Spleen (tissue), 11 donors: ENCODE measurements around the gene SHISA4. TPM values are rescaled to one million over a fixed set of nuclear protein-coding genes. Genes with fewer than 3 reads are reported as not detected.

Source experiments
- DNase-seq: peaks from one replicate; pipeline ENCODE4 v3.0.0-alpha.2; 2020
- H3K27ac ChIP-seq, 8 donors: fragments of 200-600 bp; sonication (generic) in 7 of 8; 1 replicate in 4 of 8; 2 replicates in 4 of 8; pipeline versions ENCODE4 v1.5.0 to v1.8.0; 2016 to 2021; ENCODE audit warnings: inconsistent platforms in 4 of 8, mild to moderate bottlenecking in 4 of 8, moderate library complexity in 1 of 8
- H3K27me3 ChIP-seq, 7 donors: fragments of 200-600 bp; sonication (generic) in 6 of 7; replicated peaks in 1 of 7; 1 replicate in 4 of 7; 2 replicates in 3 of 7; pipeline versions ENCODE4 v1.5.0 to v1.8.0; 2016 to 2021; ENCODE audit warnings: inconsistent platforms in 3 of 7, mild to moderate bottlenecking in 1 of 7
- H3K36me3 ChIP-seq, 6 donors: fragments of 200-600 bp; sonication (generic) in 5 of 6; 1 replicate in 4 of 6; 2 replicates in 2 of 6; pipeline versions ENCODE4 v1.5.0 to v1.8.0; 2016 to 2021; ENCODE audit warnings: inconsistent platforms in 2 of 6
- H3K4me1 ChIP-seq, 6 donors: fragments of 200-600 bp; sonication (generic) in 5 of 6; 1 replicate in 3 of 6; 2 replicates in 3 of 6; pipeline versions ENCODE4 v1.5.0 to v1.8.0; 2016 to 2021; ENCODE audit warnings: inconsistent platforms in 3 of 6
- H3K4me3 ChIP-seq, 8 donors: fragments of 200-600 bp; sonication (generic) in 7 of 8; 1 replicate in 4 of 8; 2 replicates in 4 of 8; pipeline versions ENCODE4 v1.5.0 to v1.8.0; 2016 to 2021; ENCODE audit warnings: inconsistent platforms in 4 of 8, mild to moderate bottlenecking in 4 of 8, moderate library complexity in 2 of 8
- H3K9me3 ChIP-seq, 8 donors: fragments of 200-600 bp; sonication (generic) in 7 of 8; 1 replicate in 4 of 8; 2 replicates in 4 of 8; pipeline versions ENCODE4 v1.5.0 to v1.8.0; 2016 to 2021; ENCODE audit warnings: inconsistent platforms in 4 of 8
- POLR2A ChIP-seq, 3 donors: fragments of 450-650 bp; IDR thresholded peaks; one replicate each; pipeline ENCODE4 v1.5.1; 2017; ENCODE audit warnings: antibody characterized with exemption in 3 of 3, mild to moderate bottlenecking in 1 of 3
- POLR2AphosphoS5 ChIP-seq, 3 donors: sonication (generic); formaldehyde crosslinking; IDR thresholded peaks; one replicate each; pipeline ENCODE4 v1.5.1; 2017; ENCODE audit warnings: antibody characterized with exemption in 3 of 3
- WGBS, 5 donors: extraction: QIAGEN DNeasy Blood & Tissue Kit in 3 of 5; methylation state at CpG; one replicate each; pipeline versions ENCODE4 v1.1.5 to v1.1.7; 2013 to 2018; 5-methylcytosine and 5-hydroxymethylcytosine counted together
- intact Hi-C: fragments of 100-400 bp; cut with DNase I; formaldehyde crosslinking; loops from one replicate; pipeline ENCODE4 v1.15.0; 2023; ENCODE audit warnings: low total_unique reads
- polyA plus RNA-seq, 3 donors: library from polyadenylated mRNA; stranded (reverse); fragments of 200-250 nt; gene quantifications; one replicate each; pipeline ENCODE4 v1.2.1, GENCODE V29; 2013
- total RNA-seq, 7 donors: library from RNA; depleted of rRNA in 3 of 7; stranded (reverse); fragments of >200 nt in 3 of 7; fragmentation: NEBNext Ultra II Directional in 4 of 7; extraction: Animal tissue kit (Norgen Biotek cat#: 25700) in 4 of 7; gene quantifications; one replicate each; pipeline versions ENCODE4 v1.1.0 to v1.2.1, GENCODE V29; 2016 to 2021
- TF ChIP-seq, protein P1 (sequence below), 11 experiments: fragments of 200-600 bp in 7 of 11; fragments of 450-650 bp in 4 of 11; sonication (generic) in 4 of 11; IDR thresholded peaks in 8 of 11; conservative IDR thresholded peaks in 3 of 11; 1 replicate in 7 of 11; 2 replicates in 4 of 11; pipeline versions ENCODE4 v1.4.0 to v1.8.0; 2016 to 2021; ENCODE audit warnings: antibody characterized with exemption in 11 of 11, inconsistent platforms in 4 of 11, mild to moderate bottlenecking in 1 of 11
- donor health status: healthy with polysubstance abuse.
- donor health status: DM: no; HTN: no; CAD: no; lungs with moderate emphysema.
- donor health status: DM: no; HTN: no; CAD: no.
- donor health status: Bipolar disorder and iron deficiency.
- donor health status: healthy.
- donor health status: DM: no; HTN: no; CAD: no.
- donor health status: DM: yes; HTN: yes; CAD: no.

The SHISA4 gene
- total and polyA plus RNA-seq, 10 donors = 3.2 to 13.3 (median 6.2) TPM

DNA sequence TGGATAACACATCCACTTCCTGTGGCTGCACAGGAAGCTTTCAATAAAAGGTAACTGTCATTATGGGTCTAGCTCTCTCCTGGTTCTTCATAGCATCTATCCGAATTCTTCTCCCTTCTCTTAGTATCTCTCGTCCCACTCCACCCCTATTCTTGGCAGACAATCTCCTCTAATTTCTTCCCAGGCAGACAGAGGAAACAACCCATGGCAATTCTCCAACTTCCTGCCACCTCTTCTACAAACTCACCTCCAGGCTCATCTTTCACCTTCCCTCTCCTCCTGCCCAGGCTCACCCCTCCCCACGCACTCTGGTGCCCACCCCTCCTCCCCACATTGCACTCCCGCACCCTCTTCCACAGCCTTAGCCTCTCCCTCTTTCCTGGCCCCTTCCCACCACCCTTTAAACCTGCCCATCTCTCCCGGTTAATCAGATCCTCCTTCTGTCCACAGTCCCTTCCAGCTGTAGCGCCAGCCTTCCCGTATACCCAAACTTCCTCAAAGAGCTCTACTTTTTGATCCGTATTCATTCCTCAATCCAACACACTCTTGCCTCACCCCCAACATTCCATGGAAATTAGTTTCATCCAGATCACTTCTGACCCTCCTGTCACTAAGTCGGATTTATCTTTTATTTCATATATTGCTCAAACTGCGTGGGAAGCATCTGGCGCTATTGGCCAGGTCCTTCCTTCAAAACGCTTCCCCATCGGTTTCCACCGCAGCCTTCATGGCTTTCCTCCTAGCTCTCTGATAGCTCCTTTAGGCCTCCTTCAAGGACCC is 25.9 kb downstream of the SHISA4 start:
- Histone ChIP-seq H3K27me3 (peaks cover 0 to 4% (median 0%) of the 10 kb centered on the region in 7 donors), H3K4me1 (peaks cover 0 to 12% (median 1%) of the 10 kb centered on the region in 6 donors), H3K9me3 (no peaks in the 10 kb centered on the region), H3K4me3 (no peak overlapping the region), H3K27ac (no peak overlapping the region), H3K36me3 (no peaks in the 10 kb centered on the region)
- TF ChIP-seq, protein P1, sequence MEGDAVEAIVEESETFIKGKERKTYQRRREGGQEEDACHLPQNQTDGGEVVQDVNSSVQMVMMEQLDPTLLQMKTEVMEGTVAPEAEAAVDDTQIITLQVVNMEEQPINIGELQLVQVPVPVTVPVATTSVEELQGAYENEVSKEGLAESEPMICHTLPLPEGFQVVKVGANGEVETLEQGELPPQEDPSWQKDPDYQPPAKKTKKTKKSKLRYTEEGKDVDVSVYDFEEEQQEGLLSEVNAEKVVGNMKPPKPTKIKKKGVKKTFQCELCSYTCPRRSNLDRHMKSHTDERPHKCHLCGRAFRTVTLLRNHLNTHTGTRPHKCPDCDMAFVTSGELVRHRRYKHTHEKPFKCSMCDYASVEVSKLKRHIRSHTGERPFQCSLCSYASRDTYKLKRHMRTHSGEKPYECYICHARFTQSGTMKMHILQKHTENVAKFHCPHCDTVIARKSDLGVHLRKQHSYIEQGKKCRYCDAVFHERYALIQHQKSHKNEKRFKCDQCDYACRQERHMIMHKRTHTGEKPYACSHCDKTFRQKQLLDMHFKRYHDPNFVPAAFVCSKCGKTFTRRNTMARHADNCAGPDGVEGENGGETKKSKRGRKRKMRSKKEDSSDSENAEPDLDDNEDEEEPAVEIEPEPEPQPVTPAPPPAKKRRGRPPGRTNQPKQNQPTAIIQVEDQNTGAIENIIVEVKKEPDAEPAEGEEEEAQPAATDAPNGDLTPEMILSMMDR (IDR thresholded peaks at IDR 0.05 in 8 of 11, conservative IDR thresholded peaks at IDR 0.05 in 3 of 11) = no peak
- TF ChIP-seq POLR2AphosphoS5 (IDR thresholded peaks at IDR 0.05) (no peak), POLR2A (IDR thresholded peaks at IDR 0.05) (no peak)
- intact Hi-C loops = no loop called here
- WGBS, 5 donors = 77 to 87% (median 79%) methylated on average over 13 to 14 of the region's 14 CpGs
- no peak for DNase-seq

DNA sequence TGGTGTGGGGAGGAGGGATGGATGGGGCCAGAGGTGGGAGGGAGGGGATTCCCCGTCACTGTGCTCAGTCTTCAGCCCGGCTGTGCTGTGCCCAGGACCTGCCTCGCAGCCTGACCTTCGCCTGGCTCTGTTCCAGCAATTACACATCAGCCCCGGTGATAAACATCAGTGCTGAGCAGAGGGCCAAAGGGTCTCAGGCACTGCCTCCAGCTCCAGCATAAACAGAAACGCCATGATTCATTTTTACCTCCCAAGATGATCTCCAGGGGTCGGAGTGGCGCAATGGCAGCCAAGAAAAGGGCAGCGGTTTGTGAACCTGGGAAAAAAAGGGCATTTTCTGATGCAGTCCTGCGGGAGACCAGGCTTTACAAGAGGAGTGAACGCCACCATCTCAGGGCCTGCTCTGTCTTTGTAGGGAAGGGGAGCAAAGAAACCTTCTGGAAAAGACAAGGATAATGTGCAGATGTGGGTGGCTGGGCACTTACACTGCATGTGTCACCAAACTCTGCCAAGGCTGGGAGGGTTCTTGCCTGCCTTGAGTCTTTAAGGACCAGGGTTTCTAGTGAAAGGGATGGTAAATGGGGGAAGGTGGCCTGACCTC is 28.1 kb downstream of the SHISA4 start:
- H3K4me1 ChIP-seq = peaks cover 0 to 12% (median 1%) of the 10 kb centered on the region in 6 donors
- no peak overlapping the region for H3K4me3 ChIP-seq
- WGBS, 5 donors = 30 to 51% (median 47%) methylated on average over 11 of the region's 11 CpGs
- H3K36me3 ChIP-seq = no peaks in the 10 kb centered on the region
- no peak for DNase-seq
- TF ChIP-seq POLR2A (IDR thresholded peaks at IDR 0.05) (no peak), POLR2AphosphoS5 (IDR thresholded peaks at IDR 0.05) (peak; percentile 26 to 60 (median 51))
- TF ChIP-seq, protein P1 (IDR thresholded peaks at IDR 0.05 in 8 of 11, conservative IDR thresholded peaks at IDR 0.05 in 3 of 11) = no peak
- peak overlapping the region in 4 of 8 donors; percentile 50 to 54 (median 54) for H3K27ac ChIP-seq
- peaks cover 0 to 4% (median 0%) of the 10 kb centered on the region in 7 donors for H3K27me3 ChIP-seq
- H3K9me3 ChIP-seq = no peaks in the 10 kb centered on the region
- intact Hi-C loops = no loop called here

DNA sequence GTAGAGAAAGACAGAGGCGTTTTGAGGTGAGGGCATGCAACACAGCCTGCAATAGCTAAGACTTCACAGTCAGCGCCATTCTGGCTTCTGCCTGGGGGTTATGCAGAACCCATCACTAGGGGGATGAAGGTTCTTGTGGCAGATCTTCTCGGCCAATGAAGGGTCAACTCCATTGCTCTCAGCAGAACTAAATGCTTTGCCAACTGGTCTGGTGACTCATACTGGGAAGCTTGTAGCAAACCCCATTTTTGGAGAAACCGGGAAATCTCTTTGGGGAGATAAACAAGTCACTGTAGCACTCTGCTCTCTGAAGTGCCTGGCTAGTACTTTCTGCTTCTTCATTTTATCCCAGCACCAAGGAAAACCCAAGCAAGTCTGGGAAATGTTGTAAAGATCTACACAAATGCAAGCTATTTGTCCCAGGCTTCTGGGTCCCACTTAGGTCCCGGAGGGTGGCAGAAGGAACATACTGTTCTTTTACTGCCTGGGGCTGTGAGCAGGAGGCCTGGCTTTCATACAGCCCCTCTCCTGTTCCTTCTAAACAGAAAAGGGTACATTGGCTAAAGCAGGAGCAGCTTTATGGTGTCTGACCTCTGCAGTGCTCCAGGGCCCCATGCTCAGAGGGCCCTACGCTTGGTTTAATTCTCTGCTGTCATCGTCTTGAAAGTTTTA is 28.8 kb downstream of the SHISA4 start:
- H3K4me1 ChIP-seq = peaks cover 0 to 12% (median 1%) of the 10 kb centered on the region in 6 donors
- intact Hi-C loops = no loop called here
- H3K36me3 ChIP-seq = no peaks in the 10 kb centered on the region
- peak overlapping the region in 5 of 8 donors; percentile 2 to 54 (median 53) for H3K27ac ChIP-seq
- H3K9me3 ChIP-seq = no peaks in the 10 kb centered on the region
- no peak overlapping the region for H3K4me3 ChIP-seq
- WGBS, 5 donors = 73 to 89% (median 87%) methylated on average over 7 of the region's 7 CpGs
- no peak for DNase-seq
- peaks cover 0 to 4% (median 0%) of the 10 kb centered on the region in 7 donors for H3K27me3 ChIP-seq
- TF ChIP-seq POLR2A (IDR thresholded peaks at IDR 0.05) (no peak), POLR2AphosphoS5 (IDR thresholded peaks at IDR 0.05) (no peak)
- TF ChIP-seq, protein P1 (IDR thresholded peaks at IDR 0.05 in 8 of 11, conservative IDR thresholded peaks at IDR 0.05 in 3 of 11) = no peak
